Ovary (tissue), 3 donors: Measurements from ENCODE around the gene PCTP.

ENCODE experiments used
- EP300 ChIP-seq: sonication (generic); formaldehyde crosslinking; IDR thresholded peaks from one replicate; pipeline ENCODE4 v1.6.1; 2017; ENCODE audit warnings: antibody characterized with exemption
- TF ChIP-seq, protein P1 (sequence below), 3 donors: fragments of 450-650 bp in 2 of 3; fragments of 200-600 bp in 1 of 3; IDR thresholded peaks; one replicate each; pipeline versions ENCODE4 v1.5.1 to v1.8.0; 2016 to 2022; ENCODE audit warnings: antibody characterized with exemption in 3 of 3, mild to moderate bottlenecking in 1 of 3
- donor health status: DM: no; HTN: no; CAD: no.

- TF ChIP-seq, protein P1, sequence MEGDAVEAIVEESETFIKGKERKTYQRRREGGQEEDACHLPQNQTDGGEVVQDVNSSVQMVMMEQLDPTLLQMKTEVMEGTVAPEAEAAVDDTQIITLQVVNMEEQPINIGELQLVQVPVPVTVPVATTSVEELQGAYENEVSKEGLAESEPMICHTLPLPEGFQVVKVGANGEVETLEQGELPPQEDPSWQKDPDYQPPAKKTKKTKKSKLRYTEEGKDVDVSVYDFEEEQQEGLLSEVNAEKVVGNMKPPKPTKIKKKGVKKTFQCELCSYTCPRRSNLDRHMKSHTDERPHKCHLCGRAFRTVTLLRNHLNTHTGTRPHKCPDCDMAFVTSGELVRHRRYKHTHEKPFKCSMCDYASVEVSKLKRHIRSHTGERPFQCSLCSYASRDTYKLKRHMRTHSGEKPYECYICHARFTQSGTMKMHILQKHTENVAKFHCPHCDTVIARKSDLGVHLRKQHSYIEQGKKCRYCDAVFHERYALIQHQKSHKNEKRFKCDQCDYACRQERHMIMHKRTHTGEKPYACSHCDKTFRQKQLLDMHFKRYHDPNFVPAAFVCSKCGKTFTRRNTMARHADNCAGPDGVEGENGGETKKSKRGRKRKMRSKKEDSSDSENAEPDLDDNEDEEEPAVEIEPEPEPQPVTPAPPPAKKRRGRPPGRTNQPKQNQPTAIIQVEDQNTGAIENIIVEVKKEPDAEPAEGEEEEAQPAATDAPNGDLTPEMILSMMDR (IDR thresholded peaks at IDR 0.05) = no peak
- no peak for TF ChIP-seq EP300
Measured at GRCh38 chr17:55769625-55770000, 18.8 kb downstream of the PCTP start.
